H1 (cell line): ENCODE measurements around the gene TSPAN15. TPM values are rescaled to one million over a fixed set of nuclear protein-coding genes. Genes with fewer than 3 reads are reported as not detected.

Source experiments
- CBX5 ChIP-seq: fragments of 300-800, 300-1000 bp; sonication (generic); IDR thresholded peaks from 2 replicates; pipeline ENCODE4 v1.7.1; 2016; ENCODE audit warnings: antibody characterized with exemption, low read length, low read depth
- CEBPB ChIP-seq: IDR thresholded peaks from 2 replicates; pipeline ENCODE4 v1.6.1; 2012; ENCODE audit warnings: low read depth, low read length
- EGR1 ChIP-seq: IDR thresholded peaks from 2 replicates; pipeline ENCODE4 v1.6.1; 2011; ENCODE audit warnings: low read depth, low read length, borderline replicate concordance
- FOSL1 ChIP-seq: IDR thresholded peaks from 2 replicates; pipeline ENCODE4 v1.6.1; 2011; ENCODE audit warnings: mild to moderate bottlenecking, low read depth, low read length, moderate library complexity; ENCODE audit not compliant: insufficient read depth
- RAD21 ChIP-seq, 2 experiments: IDR thresholded peaks in 1 of 2; conservative IDR thresholded peaks in 1 of 2; 2 replicates each; pipeline ENCODE4 v1.6.1; 2011; ENCODE audit warnings: low read depth in 2 of 2, low read length in 2 of 2, improper control_type of control experiment in 1 of 2, inconsistent platforms in 1 of 2, mild to moderate bottlenecking in 1 of 2, moderate library complexity in 1 of 2
- RBBP5 ChIP-seq: IDR thresholded peaks from 2 replicates; pipeline ENCODE4 v1.7.1; 2012; ENCODE audit warnings: low read depth, mild to moderate bottlenecking, inconsistent platforms, low read length, moderate library complexity, borderline replicate concordance
- SIX5 ChIP-seq: IDR thresholded peaks from 2 replicates; pipeline ENCODE4 v1.6.1; 2011; ENCODE audit warnings: mild to moderate bottlenecking, low read depth, low read length
- SP1 ChIP-seq: IDR thresholded peaks from 2 replicates; pipeline ENCODE4 v1.6.1; 2011; ENCODE audit warnings: low read depth, low read length
- TBP ChIP-seq: IDR thresholded peaks from 2 replicates; pipeline ENCODE4 v1.6.1; 2011; ENCODE audit warnings: low read depth, low read length, improper control_type of control experiment
- TCF12 ChIP-seq: IDR thresholded peaks from 2 replicates; pipeline ENCODE4 v1.6.1; 2011; ENCODE audit warnings: low read depth, mild to moderate bottlenecking, low read length
- polyA plus RNA-seq, 7 experiments: library from polyadenylated mRNA; depleted of rRNA in 3 of 7; stranded (reverse) in 5 of 7; unstranded in 2 of 7; fragments of >200 nt in 5 of 7; fragments of 200-250 nt in 2 of 7; gene quantifications; 1 replicate in 5 of 7; 2 replicates in 1 of 7; 4 replicates in 1 of 7; pipeline versions ENCODE4 v1.2.1 to v1.2.3, GENCODE V29; 2011 to 2013; ENCODE audit warnings: missing spikeins in 2 of 7, mixed read lengths in 2 of 7
- total RNA-seq: library from RNA; stranded (reverse); fragmentation: NEBNext Ultra II Directional; extraction: Animal tissue kit (Norgen Biotek cat#: 25700); gene quantifications from 2 replicates; pipeline ENCODE4 v1.2.1, GENCODE V29; 2021
- TF ChIP-seq, protein P1 (sequence below): fragments of 300-600 bp; sonication (generic); IDR thresholded peaks from 2 replicates; pipeline ENCODE4 v1.7.1; 2012; ENCODE audit warnings: low read length, moderate library complexity, mild to moderate bottlenecking, inconsistent platforms; ENCODE audit not compliant: insufficient replicate concordance

The TSPAN15 gene
- total and polyA plus RNA-seq, 2 of the 8 experiments (the other 6 are each of a cell fraction or from before 2014, with no cell fraction given) = 9.7 to 20.0 TPM

DNA sequence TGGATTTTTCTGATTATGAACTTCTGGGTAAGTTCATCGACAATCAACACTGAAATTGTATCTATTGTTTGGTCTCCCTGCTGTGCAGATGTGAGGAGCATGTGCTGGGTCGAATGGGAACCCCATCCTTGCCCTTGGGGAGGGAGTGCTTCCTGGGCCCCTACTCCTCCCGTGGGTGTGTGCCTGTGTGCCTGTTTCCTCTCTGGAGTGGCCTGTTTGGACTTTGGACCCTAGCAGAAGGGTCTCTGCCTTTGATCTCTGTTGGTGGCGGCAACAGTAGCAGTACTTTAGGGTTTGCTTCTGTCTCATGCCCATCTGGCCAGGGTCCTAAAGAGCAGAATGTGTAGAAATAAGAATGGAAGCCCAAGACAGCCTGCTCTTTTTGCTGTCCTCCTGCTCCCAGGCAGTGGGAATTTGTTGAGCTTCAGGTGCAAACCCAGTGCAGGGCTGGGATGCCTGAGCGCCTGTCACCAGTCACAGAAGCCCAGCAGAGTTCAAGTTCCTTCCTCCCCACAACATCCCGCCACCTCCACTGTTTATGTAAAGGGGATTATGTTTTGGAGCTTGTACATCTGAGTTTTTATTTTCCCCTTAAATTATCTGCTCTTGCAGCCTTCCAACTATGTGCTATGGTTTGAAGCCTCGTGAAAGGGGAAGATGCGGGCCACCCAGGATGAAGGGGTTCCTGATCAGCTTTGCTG is 33.1 kb upstream of the TSPAN15 start (continued):
- TF ChIP-seq, protein P1, sequence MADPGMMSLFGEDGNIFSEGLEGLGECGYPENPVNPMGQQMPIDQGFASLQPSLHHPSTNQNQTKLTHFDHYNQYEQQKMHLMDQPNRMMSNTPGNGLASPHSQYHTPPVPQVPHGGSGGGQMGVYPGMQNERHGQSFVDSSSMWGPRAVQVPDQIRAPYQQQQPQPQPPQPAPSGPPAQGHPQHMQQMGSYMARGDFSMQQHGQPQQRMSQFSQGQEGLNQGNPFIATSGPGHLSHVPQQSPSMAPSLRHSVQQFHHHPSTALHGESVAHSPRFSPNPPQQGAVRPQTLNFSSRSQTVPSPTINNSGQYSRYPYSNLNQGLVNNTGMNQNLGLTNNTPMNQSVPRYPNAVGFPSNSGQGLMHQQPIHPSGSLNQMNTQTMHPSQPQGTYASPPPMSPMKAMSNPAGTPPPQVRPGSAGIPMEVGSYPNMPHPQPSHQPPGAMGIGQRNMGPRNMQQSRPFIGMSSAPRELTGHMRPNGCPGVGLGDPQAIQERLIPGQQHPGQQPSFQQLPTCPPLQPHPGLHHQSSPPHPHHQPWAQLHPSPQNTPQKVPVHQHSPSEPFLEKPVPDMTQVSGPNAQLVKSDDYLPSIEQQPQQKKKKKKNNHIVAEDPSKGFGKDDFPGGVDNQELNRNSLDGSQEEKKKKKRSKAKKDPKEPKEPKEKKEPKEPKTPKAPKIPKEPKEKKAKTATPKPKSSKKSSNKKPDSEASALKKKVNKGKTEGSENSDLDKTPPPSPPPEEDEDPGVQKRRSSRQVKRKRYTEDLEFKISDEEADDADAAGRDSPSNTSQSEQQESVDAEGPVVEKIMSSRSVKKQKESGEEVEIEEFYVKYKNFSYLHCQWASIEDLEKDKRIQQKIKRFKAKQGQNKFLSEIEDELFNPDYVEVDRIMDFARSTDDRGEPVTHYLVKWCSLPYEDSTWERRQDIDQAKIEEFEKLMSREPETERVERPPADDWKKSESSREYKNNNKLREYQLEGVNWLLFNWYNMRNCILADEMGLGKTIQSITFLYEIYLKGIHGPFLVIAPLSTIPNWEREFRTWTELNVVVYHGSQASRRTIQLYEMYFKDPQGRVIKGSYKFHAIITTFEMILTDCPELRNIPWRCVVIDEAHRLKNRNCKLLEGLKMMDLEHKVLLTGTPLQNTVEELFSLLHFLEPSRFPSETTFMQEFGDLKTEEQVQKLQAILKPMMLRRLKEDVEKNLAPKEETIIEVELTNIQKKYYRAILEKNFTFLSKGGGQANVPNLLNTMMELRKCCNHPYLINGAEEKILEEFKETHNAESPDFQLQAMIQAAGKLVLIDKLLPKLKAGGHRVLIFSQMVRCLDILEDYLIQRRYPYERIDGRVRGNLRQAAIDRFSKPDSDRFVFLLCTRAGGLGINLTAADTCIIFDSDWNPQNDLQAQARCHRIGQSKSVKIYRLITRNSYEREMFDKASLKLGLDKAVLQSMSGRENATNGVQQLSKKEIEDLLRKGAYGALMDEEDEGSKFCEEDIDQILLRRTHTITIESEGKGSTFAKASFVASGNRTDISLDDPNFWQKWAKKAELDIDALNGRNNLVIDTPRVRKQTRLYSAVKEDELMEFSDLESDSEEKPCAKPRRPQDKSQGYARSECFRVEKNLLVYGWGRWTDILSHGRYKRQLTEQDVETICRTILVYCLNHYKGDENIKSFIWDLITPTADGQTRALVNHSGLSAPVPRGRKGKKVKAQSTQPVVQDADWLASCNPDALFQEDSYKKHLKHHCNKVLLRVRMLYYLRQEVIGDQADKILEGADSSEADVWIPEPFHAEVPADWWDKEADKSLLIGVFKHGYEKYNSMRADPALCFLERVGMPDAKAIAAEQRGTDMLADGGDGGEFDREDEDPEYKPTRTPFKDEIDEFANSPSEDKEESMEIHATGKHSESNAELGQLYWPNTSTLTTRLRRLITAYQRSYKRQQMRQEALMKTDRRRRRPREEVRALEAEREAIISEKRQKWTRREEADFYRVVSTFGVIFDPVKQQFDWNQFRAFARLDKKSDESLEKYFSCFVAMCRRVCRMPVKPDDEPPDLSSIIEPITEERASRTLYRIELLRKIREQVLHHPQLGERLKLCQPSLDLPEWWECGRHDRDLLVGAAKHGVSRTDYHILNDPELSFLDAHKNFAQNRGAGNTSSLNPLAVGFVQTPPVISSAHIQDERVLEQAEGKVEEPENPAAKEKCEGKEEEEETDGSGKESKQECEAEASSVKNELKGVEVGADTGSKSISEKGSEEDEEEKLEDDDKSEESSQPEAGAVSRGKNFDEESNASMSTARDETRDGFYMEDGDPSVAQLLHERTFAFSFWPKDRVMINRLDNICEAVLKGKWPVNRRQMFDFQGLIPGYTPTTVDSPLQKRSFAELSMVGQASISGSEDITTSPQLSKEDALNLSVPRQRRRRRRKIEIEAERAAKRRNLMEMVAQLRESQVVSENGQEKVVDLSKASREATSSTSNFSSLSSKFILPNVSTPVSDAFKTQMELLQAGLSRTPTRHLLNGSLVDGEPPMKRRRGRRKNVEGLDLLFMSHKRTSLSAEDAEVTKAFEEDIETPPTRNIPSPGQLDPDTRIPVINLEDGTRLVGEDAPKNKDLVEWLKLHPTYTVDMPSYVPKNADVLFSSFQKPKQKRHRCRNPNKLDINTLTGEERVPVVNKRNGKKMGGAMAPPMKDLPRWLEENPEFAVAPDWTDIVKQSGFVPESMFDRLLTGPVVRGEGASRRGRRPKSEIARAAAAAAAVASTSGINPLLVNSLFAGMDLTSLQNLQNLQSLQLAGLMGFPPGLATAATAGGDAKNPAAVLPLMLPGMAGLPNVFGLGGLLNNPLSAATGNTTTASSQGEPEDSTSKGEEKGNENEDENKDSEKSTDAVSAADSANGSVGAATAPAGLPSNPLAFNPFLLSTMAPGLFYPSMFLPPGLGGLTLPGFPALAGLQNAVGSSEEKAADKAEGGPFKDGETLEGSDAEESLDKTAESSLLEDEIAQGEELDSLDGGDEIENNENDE = no peak
- TF ChIP-seq SIX5 (no peak), TCF12 (no peak), RAD21 (IDR thresholded peaks at IDR 0.05 in 1 of 2, conservative IDR thresholded peaks at IDR 0.05 in 1 of 2; ENCODE audit: low read depth in 2 of 2, low read length in 2 of 2) (no peak), TBP (no peak), FOSL1 (no peak), SP1 (no peak), CEBPB (no peak), CBX5 (no peak), EGR1 (no peak), RBBP5 (no peak)
